Caco-2 (cell line): ENCODE results near the gene TFB2M. TPM values are rescaled to one million over a fixed set of nuclear protein-coding genes. Genes with fewer than 3 reads are reported as not detected.

Experiments
- BruUV-seq: library from RNA; stranded (reverse); fragments of 400-500 nt; replicated peaks from 2 replicates; lab custom pipeline; 2021; lab: Mats Ljungman, UMichigan
- CTCF ChIA-PET: fragments of 300-600 bp; sonication (Branson Sonifier 250); formaldehyde crosslinking; loops from one replicate; lab custom pipeline; 2022; ENCODE audit warnings: antibody characterized with exemption; lab: Charles Lee
- POLR2A ChIA-PET: fragments of 300-600 bp; sonication (Branson Sonifier 250); formaldehyde crosslinking; loops from one replicate; lab custom pipeline; 2022; ENCODE audit warnings: antibody characterized with exemption; lab: Charles Lee
- DNase-seq, 2 experiments: peaks; one replicate each; pipeline versions ENCODE4 v3.0.0 to v3.0.0-alpha.2; 2020 to 2022
- H3K27me3 ChIP-seq: replicated peaks from 2 replicates; pipeline ENCODE4 v1.6.0; 2011; ENCODE audit warnings: low read length; ENCODE audit not compliant: control insufficient read depth, insufficient read depth
- H3K36me3 ChIP-seq: 2 replicates; pipeline ENCODE4 v1.5.1; 2011; ENCODE audit warnings: low read length; ENCODE audit not compliant: control insufficient read depth, insufficient read depth
- H3K4me1 ChIP-seq: fragments of 250-450 bp; sonication (Bioruptor Pico); 2 replicates; pipeline ENCODE4 v1.5.1; 2020; ENCODE audit warnings: mild to moderate bottlenecking
- H3K4me3 ChIP-seq: 2 replicates; pipeline ENCODE4 v1.5.1; 2011; ENCODE audit warnings: low read depth, mild to moderate bottlenecking, control low read depth, low read length
- H3K9me3 ChIP-seq: fragments of 250-450 bp; sonication (Bioruptor Pico); 2 replicates; pipeline ENCODE4 v1.5.1; 2020; ENCODE audit warnings: mild to moderate bottlenecking, moderate library complexity
- H3K27ac Mint-ChIP-seq: one replicate; pipeline ENCODE4 v1.8.0; 2022; ENCODE audit warnings: mixed read lengths; ENCODE audit not compliant: unreplicated experiment
- H3K27me3 Mint-ChIP-seq: one replicate; pipeline ENCODE4 v1.8.0; 2022; ENCODE audit warnings: mixed read lengths; ENCODE audit not compliant: insufficient read depth, unreplicated experiment
- H3K36me3 Mint-ChIP-seq: one replicate; pipeline ENCODE4 v1.8.0; 2022; ENCODE audit warnings: mild to moderate bottlenecking, mixed read lengths; ENCODE audit not compliant: insufficient read depth, unreplicated experiment
- H3K4me1 Mint-ChIP-seq: one replicate; pipeline ENCODE4 v1.8.0; 2022; ENCODE audit warnings: low read depth, mixed read lengths; ENCODE audit not compliant: unreplicated experiment
- H3K4me3 Mint-ChIP-seq: one replicate; pipeline ENCODE4 v1.8.0; 2022; ENCODE audit warnings: mild to moderate bottlenecking, moderate library complexity, mixed read lengths; ENCODE audit not compliant: unreplicated experiment
- H3K9me3 Mint-ChIP-seq: one replicate; pipeline ENCODE4 v1.8.0; 2022; ENCODE audit warnings: mixed read lengths; ENCODE audit not compliant: unreplicated experiment
- CTCF ChIP-seq, 2 experiments: fragments of 200-600 bp in 1 of 2; IDR thresholded peaks; 1 replicate in 1 of 2; 2 replicates in 1 of 2; pipeline versions ENCODE4 v1.5.1 to v1.8.0; 2011 to 2022; ENCODE audit warnings: antibody characterized with exemption in 1 of 2, control low read depth in 1 of 2, inconsistent platforms in 1 of 2, low read depth in 1 of 2, low read length in 1 of 2, mild to moderate bottlenecking in 1 of 2, moderate library complexity in 1 of 2; ENCODE audit not compliant: insufficient read depth in 1 of 2, severe bottlenecking in 1 of 2, unreplicated experiment in 1 of 2
- intact Hi-C: fragments of 100-400 bp; cut with micrococcal nuclease; formaldehyde crosslinking; loops from one replicate; pipeline ENCODE4 v1.10.0; 2022; ENCODE audit not compliant: unreplicated experiment
- total RNA-seq: library from RNA; stranded (reverse); gene quantifications from 2 replicates; pipeline ENCODE4 v1.2.3, GENCODE V29; 2022

The TFB2M gene
- total RNA-seq, 1 experiment from 2014 or later = 23.9 TPM

GRCh38 chr1:246597971-246598370 is 31.9 kb upstream of the TFB2M start:
- ChIA-PET CTCF (no interaction called here), POLR2A (no interaction called here)
- no peaks in the 10 kb centered on the region for H3K9me3 Mint-ChIP-seq
- Histone ChIP-seq H3K9me3 (peaks cover under 1% of the 10 kb centered on the region; the same call in 1 of the 2 replicates), H3K27me3 (no peaks in the 10 kb centered on the region), H3K4me3 (no peak overlapping the region), H3K4me1 (no peaks in the 10 kb centered on the region), H3K36me3 (no peaks in the 10 kb centered on the region)
- DNase-seq = no peak
- no peak overlapping the region for H3K27ac Mint-ChIP-seq
- no peak for TF ChIP-seq CTCF (IDR thresholded peaks at IDR 0.05; ENCODE audit: insufficient read depth in 1 of 2, low read depth in 1 of 2, low read length in 1 of 2, severe bottlenecking in 1 of 2, unreplicated experiment in 1 of 2)
- no peaks in the 10 kb centered on the region for H3K4me1 Mint-ChIP-seq
- no peak overlapping the region for H3K4me3 Mint-ChIP-seq
- H3K36me3 Mint-ChIP-seq = no peaks in the 10 kb centered on the region
- intact Hi-C loops = no loop called here
- H3K27me3 Mint-ChIP-seq = no peaks in the 10 kb centered on the region
- BruUV-seq = no TSS peak

GRCh38 chr1:246597340-246597739 is 31.3 kb upstream of the TFB2M start:
- no peak for DNase-seq
- Mint-ChIP-seq H3K9me3 (no peaks in the 10 kb centered on the region), H3K4me3 (no peak overlapping the region), H3K27ac (no peak overlapping the region), H3K27me3 (no peaks in the 10 kb centered on the region), H3K36me3 (no peaks in the 10 kb centered on the region), H3K4me1 (no peaks in the 10 kb centered on the region)
- TF ChIP-seq CTCF (IDR thresholded peaks at IDR 0.05; ENCODE audit: insufficient read depth in 1 of 2, low read depth in 1 of 2, low read length in 1 of 2, severe bottlenecking in 1 of 2, unreplicated experiment in 1 of 2) = no peak
- Histone ChIP-seq H3K4me1 (no peaks in the 10 kb centered on the region), H3K36me3 (no peaks in the 10 kb centered on the region), H3K9me3 (no peaks in the 10 kb centered on the region), H3K27me3 (no peaks in the 10 kb centered on the region), H3K4me3 (no peak overlapping the region)
- intact Hi-C loops = no loop called here
- ChIA-PET POLR2A (no interaction called here), CTCF (no interaction called here)
- no TSS peak for BruUV-seq

GRCh38 chr1:246595146-246595545 is 29.1 kb upstream of the TFB2M start:
- CTCF ChIA-PET = no interaction called here
- Mint-ChIP-seq H3K36me3 (peaks cover 4% of the 10 kb centered on the region), H3K4me3 (no peak overlapping the region), H3K9me3 (no peaks in the 10 kb centered on the region), H3K27ac (no peak overlapping the region), H3K4me1 (no peaks in the 10 kb centered on the region), H3K27me3 (no peaks in the 10 kb centered on the region)
- BruUV-seq = no TSS peak
- POLR2A ChIA-PET = no interaction called here
- intact Hi-C loops = no loop called here
- Histone ChIP-seq H3K4me3 (no peak overlapping the region), H3K9me3 (no peaks in the 10 kb centered on the region), H3K4me1 (no peaks in the 10 kb centered on the region), H3K27me3 (no peaks in the 10 kb centered on the region), H3K36me3 (no peaks in the 10 kb centered on the region)
- TF ChIP-seq CTCF (IDR thresholded peaks at IDR 0.05; ENCODE audit: insufficient read depth in 1 of 2, low read depth in 1 of 2, low read length in 1 of 2, severe bottlenecking in 1 of 2, unreplicated experiment in 1 of 2) = no peak
- no peak for DNase-seq
